ENCODE data around the gene AACS. TPM values are rescaled to one million over a fixed set of nuclear protein-coding genes. Genes with fewer than 3 reads are reported as not detected.

Gene AACS
- total RNA-seq, 6 experiments from 2014 or later, result 3.2 to 11.3 (median 4.8) TPM

DNA sequence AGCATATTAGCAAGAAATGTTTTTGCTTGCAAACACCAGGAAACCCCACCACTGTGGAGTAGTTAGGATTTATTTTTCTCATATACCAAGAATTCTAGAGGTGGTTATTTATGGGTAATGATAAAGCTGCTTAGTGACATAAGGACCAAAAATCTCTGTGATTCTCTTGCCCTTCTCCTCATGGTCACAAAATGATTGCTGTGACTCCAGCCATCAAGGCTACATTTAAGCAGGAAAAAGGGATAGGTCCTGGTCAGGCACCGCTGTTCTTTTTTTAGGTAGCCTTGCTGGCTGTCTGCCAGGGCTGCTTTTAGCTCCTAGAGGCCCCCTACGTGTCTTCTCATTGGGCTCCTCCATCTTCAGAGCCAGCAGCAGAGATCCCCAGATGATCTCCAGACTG is 104.2 kb downstream of the AACS start:
- ATAC-seq (no peak), DNase-seq (no peak)
- TF ChIP-seq CTCF (IDR thresholded peaks at IDR 0.05) (no peak), POLR2A (IDR thresholded peaks at IDR 0.05) (no peak)
- Histone ChIP-seq H3K36me3 (no peaks in the 10 kb centered on the region), H3K27ac (no peak overlapping the region), H3K9me3 (no peaks in the 10 kb centered on the region), H3K4me1 (no peaks in the 10 kb centered on the region), H3K27me3 (no peaks in the 10 kb centered on the region), H3K4me3 (no peak overlapping the region)
- 58% methylated on average over 2 of the region's 2 CpGs for WGBS (ENCODE audit: insufficient coverage, low coverage, low lambda C conversion rate, missing lambda C conversion rate)
- intact Hi-C loops (cut with DNase I), result no loop called here

DNA sequence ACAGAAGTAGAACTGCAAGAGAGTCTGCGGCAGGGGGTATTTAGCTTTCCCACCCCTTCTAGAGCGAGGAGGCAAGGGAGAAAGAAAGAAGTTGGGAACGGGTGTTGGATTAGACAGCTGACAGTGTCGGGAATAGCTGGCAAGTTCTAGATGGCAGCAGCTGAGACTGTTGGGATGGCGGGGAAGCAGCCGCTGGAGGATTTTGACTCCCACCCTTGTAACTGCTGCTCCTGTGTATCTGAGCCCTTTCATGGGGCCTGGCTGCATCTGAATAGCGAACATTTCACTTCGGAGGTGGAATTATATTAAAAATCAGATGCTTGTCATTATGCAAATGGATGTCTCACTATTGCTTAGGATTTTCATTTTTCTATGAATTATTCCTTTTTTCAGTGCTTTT is 104.6 kb downstream of the AACS start:
- intact Hi-C loops (cut with DNase I), result no loop called here
- Histone ChIP-seq H3K4me3 (no peak overlapping the region), H3K4me1 (no peaks in the 10 kb centered on the region), H3K27me3 (no peaks in the 10 kb centered on the region), H3K27ac (no peak overlapping the region), H3K36me3 (no peaks in the 10 kb centered on the region), H3K9me3 (no peaks in the 10 kb centered on the region)
- ATAC-seq (no peak), DNase-seq (no peak)
- WGBS (ENCODE audit: insufficient coverage, low coverage, low lambda C conversion rate, missing lambda C conversion rate), result 73% methylated on average over 6 of the region's 8 CpGs
- no peak for TF ChIP-seq CTCF (IDR thresholded peaks at IDR 0.05)
- TF ChIP-seq POLR2A (IDR thresholded peaks at IDR 0.05), result no peak

- Histone ChIP-seq H3K4me1 (no peaks in the 10 kb centered on the region), H3K9me3 (no peaks in the 10 kb centered on the region), H3K36me3 (no peaks in the 10 kb centered on the region), H3K4me3 (no peak overlapping the region), H3K27me3 (no peaks in the 10 kb centered on the region), H3K27ac (no peak overlapping the region)
- WGBS (ENCODE audit: insufficient coverage, low coverage, low lambda C conversion rate, missing lambda C conversion rate), result 65% methylated on average over 3 of the region's 3 CpGs
- ATAC-seq (no peak), DNase-seq (no peak)
- intact Hi-C loops (cut with DNase I), result no loop called here
- no peak for TF ChIP-seq POLR2A (IDR thresholded peaks at IDR 0.05)
- TF ChIP-seq CTCF (IDR thresholded peaks at IDR 0.05), result no peak
Measured at GRCh38 chr12:125171267-125171666, 106.0 kb downstream of the AACS start.

- no peaks in the 10 kb centered on the region for H3K4me1 ChIP-seq
- no peak overlapping the region for H3K27ac ChIP-seq
- WGBS (ENCODE audit: insufficient coverage, low coverage, low lambda C conversion rate, missing lambda C conversion rate), result 70% methylated on average over 7 of the region's 9 CpGs
- H3K4me3 ChIP-seq, result no peak overlapping the region
- no peak for DNase-seq
- no peaks in the 10 kb centered on the region for H3K27me3 ChIP-seq
- H3K9me3 ChIP-seq, result no peaks in the 10 kb centered on the region
- no peaks in the 10 kb centered on the region for H3K36me3 ChIP-seq
- intact Hi-C loops (cut with DNase I), result no loop called here
- ATAC-seq, result no peak
- TF ChIP-seq POLR2A (IDR thresholded peaks at IDR 0.05) (no peak), CTCF (IDR thresholded peaks at IDR 0.05) (no peak)
Measured at GRCh38 chr12:125172231-125172850, 107.1 kb downstream of the AACS start.

- H3K27me3 ChIP-seq, result no peaks in the 10 kb centered on the region
- no peak overlapping the region for H3K27ac ChIP-seq
- intact Hi-C loops (cut with DNase I), result no loop called here
- no peak for DNase-seq
- no peak overlapping the region for H3K4me3 ChIP-seq
- no peak for TF ChIP-seq CTCF (IDR thresholded peaks at IDR 0.05)
- TF ChIP-seq POLR2A (IDR thresholded peaks at IDR 0.05), result no peak
- no peak for ATAC-seq
- no peaks in the 10 kb centered on the region for H3K9me3 ChIP-seq
- H3K36me3 ChIP-seq, result no peaks in the 10 kb centered on the region
- H3K4me1 ChIP-seq, result no peaks in the 10 kb centered on the region
Measured at GRCh38 chr12:125175576-125175975, 110.3 kb downstream of the AACS start.

Data from right lobe of liver (tissue), 6 donors.